GM12873 (cell line): Measurements from ENCODE around the gene C1QTNF1.

ENCODE experiments used
- CTCF ChIP-seq: IDR thresholded peaks from 2 replicates; pipeline ENCODE4 v1.5.1; 2012; ENCODE audit warnings: low read depth, mild to moderate bottlenecking, moderate library complexity, low read length, control low read depth; ENCODE audit not compliant: insufficient read depth; ENCODE audit errors: missing control alignments

The C1QTNF1 gene

GRCh38 chr17:78995761-78996451 is 28.1 kb upstream of the C1QTNF1 start:
- no peak for TF ChIP-seq CTCF

GRCh38 chr17:78996781-78997201 is 27.2 kb upstream of the C1QTNF1 start:
- no peak for TF ChIP-seq CTCF

- no peak for TF ChIP-seq CTCF
Observed at GRCh38 chr17:78997231-78997741, 26.7 kb upstream of the C1QTNF1 start.

GRCh38 chr17:78997881-78998280 is 26.1 kb upstream of the C1QTNF1 start:
- no peak for TF ChIP-seq CTCF

GRCh38 chr17:78998311-78999055 is 25.5 kb upstream of the C1QTNF1 start:
- no peak for TF ChIP-seq CTCF

- TF ChIP-seq CTCF = no peak
Observed at GRCh38 chr17:78999056-78999768, 24.8 kb upstream of the C1QTNF1 start.

- TF ChIP-seq CTCF = no peak
Observed at GRCh38 chr17:78999947-79000395, 24.0 kb upstream of the C1QTNF1 start.
